HFFc6 (cell line): ENCODE measurements around the gene SIGLEC11. TPM values are rescaled to one million over a fixed set of nuclear protein-coding genes. Genes with fewer than 3 reads are reported as not detected.

ENCODE experiments used
- DNase-seq: peaks from one replicate; pipeline ENCODE4 v3.0.0-alpha.2; 2018
- H3K27ac Mint-ChIP-seq: 2 replicates; pipeline ENCODE4 v1.8.0; 2020; ENCODE audit warnings: mild to moderate bottlenecking, mixed read lengths
- H3K27me3 Mint-ChIP-seq: 2 replicates; pipeline ENCODE4 v1.8.0; 2021; ENCODE audit warnings: mild to moderate bottlenecking, moderate library complexity, mixed read lengths; ENCODE audit not compliant: insufficient read depth
- H3K36me3 Mint-ChIP-seq: 2 replicates; pipeline ENCODE4 v1.8.0; 2021; ENCODE audit warnings: low read depth, mixed read lengths
- H3K4me1 Mint-ChIP-seq: 2 replicates; pipeline ENCODE4 v1.8.0; 2020; ENCODE audit warnings: low read depth, mixed read lengths
- H3K4me3 Mint-ChIP-seq: 2 replicates; pipeline ENCODE4 v1.8.0; 2020; ENCODE audit warnings: mild to moderate bottlenecking, moderate library complexity, mixed read lengths
- H3K9me3 Mint-ChIP-seq: 2 replicates; pipeline ENCODE4 v1.8.0; 2020; ENCODE audit warnings: mild to moderate bottlenecking, mixed read lengths
- total RNA-seq, 6 experiments: library from RNA; stranded (reverse); fragmentation: NEBNext Ultra II Directional; extraction: Animal tissue kit (Norgen Biotek cat#: 25700); gene quantifications; 2 replicates in 1 of 6; 3 replicates in 5 of 6; pipeline ENCODE4 v1.2.3, GENCODE V29; 2021
- TF ChIP-seq, protein P1 (sequence below): fragments of 200-600 bp; sonication (generic); IDR thresholded peaks from 2 replicates; pipeline ENCODE4 v1.5.0; 2021; ENCODE audit warnings: antibody characterized with exemption, mild to moderate bottlenecking

SIGLEC11 gene
- total RNA-seq, 6 experiments from 2014 or later: not detected

DNA sequence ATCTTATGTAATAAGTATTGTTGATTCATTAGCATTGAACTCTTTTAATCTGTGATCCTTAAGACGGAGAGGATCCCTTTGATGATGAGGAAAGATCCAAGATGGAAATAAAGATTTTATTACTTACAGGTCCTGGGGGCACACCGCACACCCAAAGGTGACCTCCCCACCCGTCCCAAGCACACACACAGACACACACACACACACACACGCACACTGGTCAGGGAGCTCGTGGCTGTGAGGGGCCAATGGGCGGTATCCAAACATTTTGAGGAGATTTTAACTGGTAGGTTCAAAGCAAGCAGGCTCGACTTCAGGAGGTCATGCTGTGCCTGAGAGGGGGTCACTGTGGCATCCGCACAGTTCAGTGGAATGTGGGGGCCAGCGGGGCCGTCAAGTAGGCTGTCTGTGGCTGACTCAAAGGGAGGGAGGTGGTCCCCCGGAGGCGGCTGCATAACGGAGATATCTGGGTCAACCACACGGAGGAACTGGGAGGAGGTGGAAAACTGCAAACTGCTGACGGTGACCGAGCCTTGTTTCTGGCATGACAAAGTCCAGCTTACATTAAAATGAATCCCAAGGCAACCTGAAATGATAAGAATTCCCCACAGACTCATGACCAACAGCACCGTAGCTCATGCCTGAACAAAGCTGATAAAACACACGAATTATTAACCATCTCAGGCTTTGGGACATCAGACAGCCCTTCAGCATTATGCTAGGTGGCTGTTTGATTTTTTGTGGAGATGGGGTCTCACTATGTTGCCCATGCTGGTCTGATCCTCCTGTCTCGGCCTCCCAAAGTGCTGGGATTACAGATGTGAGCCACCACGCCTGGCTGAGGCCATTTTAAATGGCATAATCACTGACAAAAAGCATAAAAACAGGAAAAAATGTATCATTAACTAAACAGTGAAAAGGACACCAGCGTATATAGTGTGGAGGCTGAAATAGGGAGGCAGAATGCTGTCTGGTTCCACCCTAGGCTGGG is 20.9 kb upstream of the SIGLEC11 start:
- no peaks in the 10 kb centered on the region for H3K9me3 Mint-ChIP-seq
- TF ChIP-seq, protein P1, sequence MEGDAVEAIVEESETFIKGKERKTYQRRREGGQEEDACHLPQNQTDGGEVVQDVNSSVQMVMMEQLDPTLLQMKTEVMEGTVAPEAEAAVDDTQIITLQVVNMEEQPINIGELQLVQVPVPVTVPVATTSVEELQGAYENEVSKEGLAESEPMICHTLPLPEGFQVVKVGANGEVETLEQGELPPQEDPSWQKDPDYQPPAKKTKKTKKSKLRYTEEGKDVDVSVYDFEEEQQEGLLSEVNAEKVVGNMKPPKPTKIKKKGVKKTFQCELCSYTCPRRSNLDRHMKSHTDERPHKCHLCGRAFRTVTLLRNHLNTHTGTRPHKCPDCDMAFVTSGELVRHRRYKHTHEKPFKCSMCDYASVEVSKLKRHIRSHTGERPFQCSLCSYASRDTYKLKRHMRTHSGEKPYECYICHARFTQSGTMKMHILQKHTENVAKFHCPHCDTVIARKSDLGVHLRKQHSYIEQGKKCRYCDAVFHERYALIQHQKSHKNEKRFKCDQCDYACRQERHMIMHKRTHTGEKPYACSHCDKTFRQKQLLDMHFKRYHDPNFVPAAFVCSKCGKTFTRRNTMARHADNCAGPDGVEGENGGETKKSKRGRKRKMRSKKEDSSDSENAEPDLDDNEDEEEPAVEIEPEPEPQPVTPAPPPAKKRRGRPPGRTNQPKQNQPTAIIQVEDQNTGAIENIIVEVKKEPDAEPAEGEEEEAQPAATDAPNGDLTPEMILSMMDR: no peak
- peaks cover 20% of the 10 kb centered on the region for H3K36me3 Mint-ChIP-seq
- H3K27me3 Mint-ChIP-seq: peaks cover 3% of the 10 kb centered on the region; the same call in 1 of the 2 replicates
- no peak for DNase-seq
- H3K4me3 Mint-ChIP-seq: no peak overlapping the region
- no peak overlapping the region for H3K27ac Mint-ChIP-seq
- H3K4me1 Mint-ChIP-seq: peaks cover 2% of the 10 kb centered on the region

DNA sequence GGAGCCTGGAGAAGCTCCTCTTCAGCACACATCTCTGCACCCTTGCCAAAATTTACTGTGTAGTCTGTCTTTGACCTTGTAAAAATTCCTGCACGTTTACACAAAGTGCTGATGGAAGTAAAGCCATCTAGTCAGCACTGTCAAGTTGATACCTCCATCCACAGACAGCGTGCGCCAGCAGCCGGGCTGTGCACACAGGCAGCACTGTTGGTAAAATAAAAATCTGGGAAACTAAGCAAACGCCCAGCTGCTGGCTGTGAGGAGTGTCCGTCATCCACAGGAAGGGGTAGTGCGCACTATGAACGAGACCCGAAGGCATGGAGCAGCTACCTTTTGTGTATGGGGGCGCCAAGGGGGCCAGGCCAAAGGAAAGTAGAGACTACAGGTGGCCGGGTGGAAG is 17.4 kb upstream of the SIGLEC11 start:
- no peak overlapping the region for H3K27ac Mint-ChIP-seq
- H3K36me3 Mint-ChIP-seq: peaks cover 9% of the 10 kb centered on the region
- peaks cover 17% of the 10 kb centered on the region for H3K4me1 Mint-ChIP-seq
- TF ChIP-seq, protein P1: no peak
- no peak for DNase-seq
- no peaks in the 10 kb centered on the region; the same call in none of the 2 replicates for H3K27me3 Mint-ChIP-seq
- H3K4me3 Mint-ChIP-seq: no peak overlapping the region
- no peaks in the 10 kb centered on the region for H3K9me3 Mint-ChIP-seq

DNA sequence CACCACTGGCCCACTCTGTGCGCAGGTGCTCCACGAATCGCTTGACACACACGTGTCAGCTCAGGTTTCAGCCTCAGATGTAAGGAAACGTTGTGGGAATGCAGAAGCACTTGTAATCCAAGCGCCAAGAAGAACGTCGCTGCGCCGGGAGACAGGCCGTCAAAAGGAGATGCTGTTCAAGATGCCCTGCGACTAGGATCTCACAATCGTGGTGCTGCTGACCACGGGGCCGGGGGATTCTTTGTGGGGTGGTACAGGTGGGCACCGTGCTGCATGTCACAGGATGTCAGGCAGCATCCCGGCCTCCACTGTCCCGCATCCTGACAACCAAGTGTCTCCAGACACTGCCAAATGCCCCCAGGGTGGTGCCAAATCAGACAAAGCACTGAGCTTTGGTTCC is 16.9 kb upstream of the SIGLEC11 start:
- Mint-ChIP-seq H3K27ac (no peak overlapping the region), H3K4me3 (no peak overlapping the region), H3K27me3 (no peaks in the 10 kb centered on the region; the same call in none of the 2 replicates), H3K36me3 (peaks cover 9% of the 10 kb centered on the region), H3K4me1 (peaks cover 17% of the 10 kb centered on the region), H3K9me3 (no peaks in the 10 kb centered on the region)
- DNase-seq: no peak
- TF ChIP-seq, protein P1: no peak

DNA sequence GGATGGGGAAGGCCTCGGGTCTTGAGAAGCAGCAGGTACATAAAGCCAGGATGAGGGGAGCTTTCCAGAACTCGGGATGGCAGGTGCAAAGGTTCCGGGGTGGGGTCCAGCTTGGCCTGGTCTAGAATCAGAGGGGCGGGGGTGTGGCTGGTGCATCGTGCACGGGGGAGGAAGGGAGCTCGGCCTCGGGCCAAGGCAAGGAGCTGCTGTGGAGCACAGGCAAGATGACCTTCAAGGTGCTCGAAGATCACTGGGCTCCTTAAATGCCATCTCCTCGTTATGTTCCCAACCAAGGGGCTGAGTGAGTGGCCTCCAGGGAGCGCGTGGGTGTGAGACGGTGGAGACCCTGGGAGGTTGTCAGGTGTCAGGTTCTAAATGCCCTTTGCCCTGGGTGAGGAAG is 16.1 kb upstream of the SIGLEC11 start:
- H3K4me1 Mint-ChIP-seq: peaks cover 17% of the 10 kb centered on the region
- peaks cover 4% of the 10 kb centered on the region for H3K27me3 Mint-ChIP-seq
- H3K9me3 Mint-ChIP-seq: no peaks in the 10 kb centered on the region
- H3K4me3 Mint-ChIP-seq: no peak overlapping the region
- H3K27ac Mint-ChIP-seq: no peak overlapping the region
- H3K36me3 Mint-ChIP-seq: peaks cover 9% of the 10 kb centered on the region
- TF ChIP-seq, protein P1: no peak
- DNase-seq: no peak

DNA sequence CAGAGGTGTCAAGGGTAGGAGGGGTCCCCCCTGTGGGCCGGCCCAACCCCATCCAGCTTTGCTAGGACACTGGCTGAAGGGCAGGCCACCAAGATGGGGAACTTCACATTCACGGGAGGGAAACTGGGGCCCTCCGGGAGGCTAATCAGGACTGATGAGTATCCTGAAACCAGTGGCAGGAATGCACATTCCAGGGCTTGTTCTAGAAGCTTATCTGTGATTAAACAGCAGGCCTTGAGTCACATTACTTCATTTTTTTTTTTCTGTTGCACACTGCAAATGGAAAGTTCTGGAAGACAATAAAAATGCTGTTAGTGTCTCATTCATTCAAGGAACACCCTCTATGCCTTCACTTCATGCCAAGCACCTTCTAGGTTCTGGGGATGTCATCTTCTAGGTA is 15.5 kb upstream of the SIGLEC11 start:
- Mint-ChIP-seq H3K27me3 (peaks cover 4% of the 10 kb centered on the region), H3K27ac (no peak overlapping the region), H3K36me3 (peaks cover 5% of the 10 kb centered on the region), H3K4me3 (no peak overlapping the region), H3K9me3 (no peaks in the 10 kb centered on the region), H3K4me1 (peaks cover 17% of the 10 kb centered on the region)
- DNase-seq: no peak
- TF ChIP-seq, protein P1: 0 out of 2 replicates have a peak, but pooled peaks have one; percentile 8
